Measurements from ENCODE around the gene ZNRF2.

Gene ZNRF2

DNA sequence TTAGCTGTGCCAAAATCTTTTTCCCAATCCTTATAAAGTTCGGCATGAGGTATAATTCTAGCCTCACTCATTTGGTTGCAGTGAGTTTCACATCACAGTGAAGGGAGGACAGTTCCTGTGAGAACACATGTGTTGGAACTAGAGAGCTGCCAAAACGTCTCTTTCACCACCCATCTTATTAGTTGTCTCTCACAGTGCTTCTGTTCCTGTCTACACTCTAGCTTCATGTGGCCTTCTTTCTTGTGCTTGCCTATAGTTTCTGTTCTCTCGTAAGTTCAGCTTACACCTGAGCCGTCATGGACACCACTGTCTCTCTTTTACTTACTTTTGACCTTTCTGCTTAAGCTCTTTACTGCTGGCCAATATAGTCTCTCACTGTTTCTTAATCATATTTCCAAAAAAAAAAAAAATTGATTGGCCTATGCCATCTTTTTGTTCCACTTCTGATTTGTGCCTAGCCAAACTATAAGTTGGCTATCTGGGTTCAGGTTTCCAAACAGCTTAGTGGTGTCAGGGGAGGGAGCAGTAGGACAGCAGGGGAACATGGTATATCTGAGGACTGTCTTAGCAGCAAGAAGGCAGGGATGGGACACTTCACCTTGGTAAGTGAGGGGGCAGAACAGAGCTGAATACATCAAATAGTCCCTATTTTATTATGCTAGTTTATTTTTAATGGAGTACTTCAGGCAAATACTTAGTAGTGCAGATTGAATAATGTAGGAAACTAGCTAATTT, 38.0 kb downstream of the ZNRF2 start:
- no peak for DNase-seq (ENCODE audit: low read depth)

DNA sequence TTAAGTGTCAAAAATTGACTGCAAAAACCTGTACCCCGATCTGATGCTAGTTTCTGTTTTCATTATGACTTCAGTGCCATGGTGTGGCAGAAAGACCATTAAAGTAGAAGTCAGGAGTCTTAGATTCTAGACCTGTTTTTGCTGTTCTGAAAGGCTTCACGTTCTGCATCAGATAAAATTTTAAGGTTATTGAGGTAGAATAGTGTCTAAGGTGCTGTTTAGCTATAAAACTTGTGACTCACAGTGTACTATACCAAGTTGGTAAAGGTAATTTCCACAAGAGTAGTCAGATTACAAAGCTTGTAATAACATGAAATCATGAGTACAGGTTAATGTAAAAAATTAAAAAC, 38.6 kb downstream of the ZNRF2 start:
- DNase-seq (ENCODE audit: low read depth): no peak

- DNase-seq (ENCODE audit: low read depth): no peak
Measured at GRCh38 chr7:30327813-30328212, 43.4 kb downstream of the ZNRF2 start.

- DNase-seq (ENCODE audit: low read depth): no peak
Measured at GRCh38 chr7:30328381-30328780, 44.0 kb downstream of the ZNRF2 start.

- no peak for DNase-seq (ENCODE audit: low read depth)
Measured at GRCh38 chr7:30329716-30330115, 45.3 kb downstream of the ZNRF2 start.

- DNase-seq (ENCODE audit: low read depth): no peak
Measured at GRCh38 chr7:30330134-30331111, 46.0 kb downstream of the ZNRF2 start.

DNA sequence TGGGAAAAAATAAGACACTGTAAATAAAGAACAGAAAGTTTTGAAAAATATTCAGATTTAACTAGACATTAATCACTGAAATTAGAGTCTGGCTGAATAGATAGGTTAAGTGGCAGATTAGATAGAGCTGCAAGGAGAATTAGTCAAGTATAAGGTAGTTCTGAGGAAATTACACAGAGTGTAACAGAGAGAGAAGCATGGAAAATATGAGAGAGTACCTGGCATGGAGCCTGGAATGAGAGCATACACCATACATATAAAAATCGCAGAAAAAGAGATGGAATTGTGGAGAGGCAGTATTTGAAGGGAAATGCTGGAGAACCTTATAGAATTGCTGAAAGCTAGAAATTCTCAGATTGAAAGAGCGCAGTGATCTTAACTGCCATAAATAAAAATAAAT, 46.9 kb downstream of the ZNRF2 start:
- no peak for DNase-seq (ENCODE audit: low read depth)

DNA sequence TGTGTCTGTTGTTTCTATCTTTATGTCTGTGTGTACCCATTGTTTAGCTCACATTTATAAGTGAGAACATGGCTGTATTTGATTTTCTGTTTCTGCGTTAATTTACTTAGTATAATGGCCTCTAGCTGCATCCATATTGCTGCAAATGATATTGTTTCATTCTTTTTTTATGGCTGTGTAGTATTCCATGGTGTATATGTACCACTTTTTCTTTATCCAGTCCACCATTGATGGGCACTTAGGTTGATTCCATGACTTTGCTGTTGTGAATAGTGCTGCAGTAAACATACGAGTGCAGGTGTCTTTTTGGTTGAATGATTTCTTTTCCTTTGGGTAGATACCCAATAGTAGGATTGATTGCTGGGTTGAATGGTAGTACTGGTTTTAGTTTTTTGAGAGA, 48.2 kb downstream of the ZNRF2 start:
- no peak for DNase-seq (ENCODE audit: low read depth)

DNA sequence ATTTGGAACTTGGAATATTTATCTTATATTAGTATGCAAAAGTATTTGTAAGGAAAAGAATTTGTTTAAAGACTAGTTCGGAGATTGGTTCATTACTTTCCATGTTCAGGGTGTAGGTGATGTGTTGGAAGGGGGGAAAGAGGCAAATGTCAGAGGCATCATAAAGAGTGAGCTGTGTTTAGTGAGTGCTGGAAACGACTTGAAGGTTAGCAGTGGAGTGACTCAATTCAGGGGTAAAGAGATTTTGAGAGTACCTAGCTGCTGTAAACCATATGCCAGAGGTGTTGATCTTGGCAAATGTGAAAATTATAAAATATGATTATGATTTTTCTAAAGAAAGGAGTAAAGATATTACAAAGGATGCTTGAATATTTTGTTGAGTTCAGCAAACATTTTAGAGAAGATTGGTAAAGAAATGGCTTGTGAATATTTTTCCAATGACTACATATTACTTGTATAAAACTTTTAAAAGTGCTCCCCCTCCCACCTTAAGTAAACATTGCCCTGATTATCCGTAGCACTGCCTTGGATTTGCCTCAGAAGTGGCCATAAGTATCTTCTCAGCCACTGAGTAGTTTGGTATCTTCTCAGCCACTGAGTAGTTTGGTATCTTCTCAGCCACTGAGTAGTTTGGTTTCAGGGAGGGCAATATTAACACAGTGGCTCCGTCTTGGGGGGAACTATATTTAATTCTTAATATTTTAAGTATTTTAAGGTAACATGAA, 51.5 kb downstream of the ZNRF2 start:
- no peak for DNase-seq (ENCODE audit: low read depth)

DNA sequence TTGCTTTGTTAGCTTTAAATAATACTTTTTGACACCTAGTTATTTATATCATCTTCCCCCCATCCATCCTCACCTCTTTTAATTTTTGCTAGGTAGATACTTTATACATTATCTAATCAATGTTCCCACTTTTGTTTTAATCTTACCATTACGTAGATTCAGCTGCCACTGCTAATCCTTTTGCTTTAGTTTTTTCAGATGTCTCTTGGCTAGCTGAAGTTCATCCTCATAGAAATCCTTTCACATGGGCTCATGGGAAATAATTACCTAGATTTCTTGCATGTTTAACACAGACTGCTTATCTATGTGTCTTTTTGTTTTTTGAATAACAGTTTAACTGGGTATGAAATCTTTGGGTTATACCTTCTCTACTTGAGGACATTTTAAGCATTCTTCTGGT, 60.1 kb downstream of the ZNRF2 start:
- DNase-seq (ENCODE audit: low read depth): no peak

- DNase-seq (ENCODE audit: low read depth): no peak
Measured at GRCh38 chr7:30347226-30348082, 63.1 kb downstream of the ZNRF2 start.

GRCh38 chr7:30348083-30348560, 63.7 kb downstream of the ZNRF2 start:
- no peak for DNase-seq (ENCODE audit: low read depth)

DNA sequence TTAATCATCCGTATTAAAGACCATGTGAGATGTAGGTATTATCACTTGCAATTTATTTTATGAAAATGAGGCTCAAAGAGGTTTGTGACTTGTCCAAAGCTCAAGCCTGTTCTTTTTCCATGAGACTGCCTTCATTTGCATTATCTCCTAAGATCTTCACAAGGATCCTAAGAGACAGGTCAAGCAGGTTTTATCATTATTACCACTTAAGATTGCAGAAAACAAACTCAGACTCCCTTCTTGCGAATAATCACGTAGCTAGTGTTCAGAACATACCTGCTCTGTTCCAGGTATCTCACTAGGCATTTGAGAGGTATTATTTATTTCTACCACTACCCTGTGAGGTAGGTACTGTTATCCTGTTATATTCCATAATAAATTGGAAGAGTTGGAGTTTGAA, 64.8 kb downstream of the ZNRF2 start:
- no peak for DNase-seq (ENCODE audit: low read depth)

- DNase-seq (ENCODE audit: low read depth): no peak
Measured at GRCh38 chr7:30349816-30350215, 65.4 kb downstream of the ZNRF2 start.

DNA sequence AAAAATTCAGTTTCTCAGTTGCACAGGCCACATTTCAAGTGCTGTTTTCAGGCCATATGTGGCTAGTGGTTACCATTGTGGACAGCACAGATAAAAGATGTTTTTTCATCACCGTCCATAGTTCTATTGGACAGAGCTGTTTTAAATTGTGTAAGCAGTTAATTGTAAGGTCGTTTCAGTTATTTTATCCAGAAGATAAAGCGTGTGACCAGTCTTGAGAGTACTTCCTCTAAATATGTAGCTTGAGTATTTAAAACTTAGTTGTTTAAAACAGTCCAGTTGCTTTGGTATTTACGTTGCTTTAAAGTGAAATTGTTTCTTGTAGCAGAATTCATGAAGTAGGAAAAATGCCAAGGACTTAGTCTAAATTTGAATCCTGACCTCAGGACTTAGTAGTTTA, 66.9 kb downstream of the ZNRF2 start:
- DNase-seq (ENCODE audit: low read depth): no peak

DNA sequence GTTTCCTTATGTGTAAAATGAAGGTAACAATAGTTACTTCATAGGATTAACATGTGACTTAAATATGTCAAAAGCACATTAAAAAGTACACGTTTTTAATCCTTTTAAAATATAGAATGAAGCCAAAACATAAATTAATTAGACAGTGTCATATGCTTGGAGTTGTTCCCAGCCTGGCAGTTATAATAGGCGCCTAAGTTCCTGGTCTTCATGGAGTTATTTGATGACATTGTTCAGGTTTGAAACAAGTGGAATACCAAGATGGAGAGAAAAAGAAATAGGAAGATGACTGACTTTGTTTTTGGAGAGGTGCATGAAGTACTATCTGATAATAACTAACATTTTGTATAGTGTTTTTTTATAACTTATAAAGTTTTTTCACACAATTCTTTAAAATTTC, 67.3 kb downstream of the ZNRF2 start:
- DNase-seq (ENCODE audit: low read depth): no peak

DNA sequence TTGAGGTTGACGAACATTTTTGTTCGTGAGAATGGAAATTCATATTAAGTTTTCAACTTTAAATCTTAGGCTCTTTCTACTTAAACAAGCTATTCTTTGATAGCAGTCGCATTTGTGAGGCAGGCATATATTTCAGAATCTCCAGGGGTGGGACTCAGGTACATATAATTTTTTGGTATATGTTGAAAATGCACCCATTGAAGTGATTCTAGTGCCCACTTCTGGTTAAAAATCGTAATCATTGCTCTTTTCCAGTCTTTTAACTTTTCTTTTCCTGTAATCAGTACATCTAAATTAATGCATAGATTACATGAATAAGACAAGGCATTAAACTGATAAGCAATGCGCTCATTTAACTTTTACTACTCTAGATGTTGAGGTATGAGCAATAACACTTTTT, 67.8 kb downstream of the ZNRF2 start:
- DNase-seq (ENCODE audit: low read depth): no peak

- DNase-seq (ENCODE audit: low read depth): no peak
Measured at GRCh38 chr7:30353532-30353931, 69.1 kb downstream of the ZNRF2 start.

GRCh38 chr7:30353932-30354607, 69.7 kb downstream of the ZNRF2 start:
- no peak for DNase-seq (ENCODE audit: low read depth)

DNA sequence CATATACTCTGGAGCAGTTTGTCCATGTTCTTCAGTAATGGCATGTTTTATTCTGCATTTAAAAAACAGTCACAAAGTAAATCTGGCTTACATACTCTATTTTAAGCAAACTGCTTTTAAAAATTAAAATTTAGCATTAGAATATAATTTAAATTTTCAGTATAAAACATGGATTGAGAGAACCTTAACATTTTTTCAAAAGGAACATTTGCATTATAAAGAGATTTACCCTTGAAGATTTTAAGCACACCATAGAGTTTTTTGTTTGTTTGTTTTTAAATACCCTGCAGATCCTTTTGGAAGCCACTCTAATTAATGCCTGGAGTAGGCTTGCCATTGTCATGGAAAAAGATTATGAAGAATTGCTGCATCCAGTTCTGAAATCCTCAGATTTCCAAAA, 70.4 kb downstream of the ZNRF2 start:
- no peak for DNase-seq (ENCODE audit: low read depth)

GRCh38 chr7:30359957-30360356, 75.6 kb downstream of the ZNRF2 start:
- DNase-seq (ENCODE audit: low read depth): no peak

All from activated T-cell treated with anti-CD3 and anti-CD28 coated beads for 48 hours (primary cell).